H9 (cell line): ENCODE measurements around the gene STKLD1. TPM values are rescaled to one million over a fixed set of nuclear protein-coding genes. Genes with fewer than 3 reads are reported as not detected.

Source experiments
- DNase-seq: peaks from one replicate; pipeline ENCODE4 v3.0.0-alpha.2; 2017
- H2AFZ ChIP-seq: one replicate; pipeline ENCODE4 v1.6.1; 2013; ENCODE audit warnings: mild to moderate bottlenecking, low read length, control low read depth, moderate library complexity
- H2AK5ac ChIP-seq: 2 replicates; pipeline ENCODE4 v1.6.1; 2013; ENCODE audit warnings: low read length, control low read depth, mixed read lengths; ENCODE audit not compliant: insufficient read length
- H2BK120ac ChIP-seq: one replicate; pipeline ENCODE4 v1.6.1; 2013; ENCODE audit warnings: low read depth, mild to moderate bottlenecking, low read length, control low read depth, inconsistent platforms; ENCODE audit not compliant: poor library complexity, severe bottlenecking
- H2BK12ac ChIP-seq: 2 replicates; pipeline ENCODE4 v1.6.1; 2013; ENCODE audit warnings: low read length, control low read depth, mixed read lengths, low read depth; ENCODE audit not compliant: insufficient read length
- H2BK15ac ChIP-seq: 2 replicates; pipeline ENCODE4 v1.6.1; 2013; ENCODE audit warnings: low read depth, low read length, control low read depth
- H2BK20ac ChIP-seq: one replicate; pipeline ENCODE4 v1.6.1; 2013; ENCODE audit warnings: low read depth, mild to moderate bottlenecking, low read length, control low read depth, inconsistent platforms; ENCODE audit not compliant: poor library complexity, severe bottlenecking
- H2BK5ac ChIP-seq: 2 replicates; pipeline ENCODE4 v1.6.1; 2013; ENCODE audit warnings: low read length, control low read depth, mixed read lengths; ENCODE audit not compliant: insufficient read length
- H3K14ac ChIP-seq: 2 replicates; pipeline ENCODE4 v1.6.1; 2013; ENCODE audit warnings: low read length, control low read depth; ENCODE audit not compliant: insufficient read depth
- H3K18ac ChIP-seq: 2 replicates; pipeline ENCODE4 v1.6.1; 2013; ENCODE audit warnings: low read depth, mild to moderate bottlenecking, mixed read lengths, low read length, control low read depth; ENCODE audit not compliant: insufficient read length
- H3K23ac ChIP-seq: 2 replicates; pipeline ENCODE4 v1.6.1; 2013; ENCODE audit warnings: low read length, control low read depth, mixed read lengths, low read depth; ENCODE audit not compliant: insufficient read length
- H3K23me2 ChIP-seq: 2 replicates; pipeline ENCODE4 v1.6.1; 2013; ENCODE audit warnings: low read depth, mild to moderate bottlenecking, mixed read lengths, low read length, control low read depth; ENCODE audit not compliant: insufficient read length, poor library complexity, severe bottlenecking
- H3K27ac ChIP-seq: 2 replicates; pipeline ENCODE4 v1.5.1; 2013; ENCODE audit warnings: low read length, control low read depth, mixed read lengths, low read depth; ENCODE audit not compliant: insufficient read length
- H3K27me3 ChIP-seq: 2 replicates; pipeline ENCODE4 v1.6.1; 2013; ENCODE audit warnings: low read length, control low read depth, inconsistent platforms; ENCODE audit not compliant: insufficient read depth
- H3K4ac ChIP-seq: 2 replicates; pipeline ENCODE4 v1.6.1; 2013; ENCODE audit warnings: low read depth, mild to moderate bottlenecking, control low read depth, inconsistent platforms, low read length, moderate library complexity
- H3K4me1 ChIP-seq: 2 replicates; pipeline ENCODE4 v1.6.1; 2013; ENCODE audit warnings: low read length, control low read depth, inconsistent platforms; ENCODE audit not compliant: insufficient read depth
- H3K4me2 ChIP-seq: 2 replicates; pipeline ENCODE4 v1.6.1; 2013; ENCODE audit warnings: low read length, control low read depth, mixed read lengths; ENCODE audit not compliant: insufficient read length, insufficient read depth
- H3K56ac ChIP-seq: 2 replicates; pipeline ENCODE4 v1.6.1; 2013; ENCODE audit warnings: low read depth, mild to moderate bottlenecking, mixed read lengths, low read length, control low read depth; ENCODE audit not compliant: insufficient read length
- H3K79me1 ChIP-seq: 2 replicates; pipeline ENCODE4 v1.6.1; 2013; ENCODE audit warnings: low read depth, mild to moderate bottlenecking, moderate library complexity, low read length, control low read depth, inconsistent platforms; ENCODE audit not compliant: insufficient read depth, poor library complexity, severe bottlenecking
- H3K79me2 ChIP-seq: 2 replicates; pipeline ENCODE4 v1.6.1; 2013; ENCODE audit warnings: low read length, control low read depth, inconsistent platforms; ENCODE audit not compliant: insufficient read depth
- H3K9ac ChIP-seq: 2 replicates; pipeline ENCODE4 v1.6.1; 2013; ENCODE audit warnings: low read length, control low read depth, mixed read lengths; ENCODE audit not compliant: insufficient read length; ENCODE audit errors: extremely low read depth
- H3K9me3 ChIP-seq: one replicate; pipeline ENCODE4 v1.6.1; 2013; ENCODE audit warnings: low read depth, low read length, inconsistent platforms; ENCODE audit not compliant: control insufficient read depth
- H3T11ph ChIP-seq: one replicate; pipeline ENCODE4 v1.6.1; 2013; ENCODE audit warnings: mild to moderate bottlenecking, low read length, control low read depth, inconsistent platforms
- H4K20me1 ChIP-seq: one replicate; pipeline ENCODE4 v1.6.1; 2013; ENCODE audit not compliant: control insufficient read depth, insufficient read length, insufficient read depth
- H4K5ac ChIP-seq: 2 replicates; pipeline ENCODE4 v1.6.1; 2013; ENCODE audit warnings: low read depth, mild to moderate bottlenecking, mixed read lengths, low read length, control low read depth; ENCODE audit not compliant: insufficient read length
- H4K8ac ChIP-seq: replicated peaks from 2 replicates; pipeline ENCODE4 v1.6.1; 2013; ENCODE audit warnings: low read length, control low read depth, mixed read lengths, low read depth; ENCODE audit not compliant: insufficient read length
- H4K91ac ChIP-seq: 2 replicates; pipeline ENCODE4 v1.6.1; 2013; ENCODE audit warnings: low read depth, mild to moderate bottlenecking, moderate library complexity, mixed read lengths, low read length, control low read depth; ENCODE audit not compliant: insufficient read length
- H3K27ac Mint-ChIP-seq, 3 experiments: 2 replicates in 2 of 3; 3 replicates in 1 of 3; pipeline ENCODE4 v1.8.0; 2020 to 2021; ENCODE audit warnings: mixed read lengths in 3 of 3, mild to moderate bottlenecking in 1 of 3, moderate library complexity in 1 of 3
- H3K27me3 Mint-ChIP-seq: 2 replicates; pipeline ENCODE4 v1.8.0; 2021; ENCODE audit warnings: low read depth, mild to moderate bottlenecking, moderate library complexity, mixed read lengths
- H3K36me3 Mint-ChIP-seq, 3 experiments: 2 replicates in 2 of 3; 3 replicates in 1 of 3; pipeline ENCODE4 v1.8.0; 2020 to 2021; ENCODE audit warnings: low read depth in 3 of 3, mixed read lengths in 3 of 3; ENCODE audit not compliant: insufficient read depth in 1 of 3
- H3K4me1 Mint-ChIP-seq, 2 experiments: 2 replicates each; pipeline ENCODE4 v1.8.0; 2020; ENCODE audit warnings: mixed read lengths in 2 of 2
- H3K4me3 Mint-ChIP-seq, 2 experiments: 2 replicates in 1 of 2; 3 replicates in 1 of 2; pipeline ENCODE4 v1.8.0; 2020 to 2021; ENCODE audit warnings: mild to moderate bottlenecking in 2 of 2, mixed read lengths in 2 of 2, moderate library complexity in 1 of 2
- H3K9me3 Mint-ChIP-seq, 2 experiments: 2 replicates in 1 of 2; 3 replicates in 1 of 2; pipeline ENCODE4 v1.8.0; 2020; ENCODE audit warnings: mild to moderate bottlenecking in 2 of 2, mixed read lengths in 2 of 2, moderate library complexity in 1 of 2
- CTCF ChIP-seq: fragments of 200-600 bp; sonication (generic); conservative IDR thresholded peaks from 3 replicates; pipeline ENCODE4 v1.8.0; 2021; ENCODE audit warnings: antibody characterized with exemption, mild to moderate bottlenecking
- WGBS: extraction: QIAGEN DNeasy Blood & Tissue Kit; methylation state at CpG from one replicate; pipeline ENCODE4 v1.1.7; 2013; ENCODE audit warnings: missing lambda C conversion rate, low lambda C conversion rate, mixed read lengths; ENCODE audit not compliant: insufficient read length; ENCODE audit errors: extremely low coverage; 5-methylcytosine and 5-hydroxymethylcytosine counted together
- total RNA-seq: library from RNA; stranded (reverse); gene quantifications from 2 replicates; pipeline ENCODE4 v1.2.1, GENCODE V29; 2021

Gene STKLD1
- total RNA-seq, 1 experiment from 2014 or later, result 0.57 TPM

- DNase-seq, result peak; percentile 18
- Histone ChIP-seq H2AK5ac (no peak overlapping the region), H3K23ac (no peak overlapping the region), H2BK15ac (no peak overlapping the region), H3T11ph (no peak overlapping the region), H3K23me2 (no peaks in the 10 kb centered on the region), H2BK5ac (no peak overlapping the region), H3K4me2 (no peak overlapping the region), H4K8ac (no peak overlapping the region), H4K20me1 (no peaks in the 10 kb centered on the region), H2BK20ac (no peak overlapping the region), H4K5ac (no peak overlapping the region), H2AFZ (no peak overlapping the region), H3K79me2 (no peaks in the 10 kb centered on the region), H2BK12ac (no peak overlapping the region), H3K9me3 (peaks cover 11% of the 10 kb centered on the region), H3K9ac (no peak overlapping the region), H3K4me1 (no peaks in the 10 kb centered on the region), H3K18ac (no peak overlapping the region), H3K14ac (no peak overlapping the region), H3K4ac (no peak overlapping the region), H3K56ac (no peak overlapping the region), H2BK120ac (no peak overlapping the region), H3K27me3 (no peaks in the 10 kb centered on the region), H3K79me1 (no peaks in the 10 kb centered on the region), H4K91ac (no peak overlapping the region), H3K27ac (no peak overlapping the region)
- Mint-ChIP-seq H3K36me3 (peaks cover 26 to 36% (median 30%) of the 10 kb centered on the region in 3 experiments), H3K9me3 (peaks cover 35 to 41% of the 10 kb centered on the region in 2 experiments), H3K27me3 (peaks cover 21% of the 10 kb centered on the region), H3K4me3 (no peak overlapping the region), H3K4me1 (0 out of 4 replicates have a peak, but pooled peaks cover 0 to 4% of the 10 kb centered on the region in 2 experiments), H3K27ac (no peak overlapping the region)
- no CpG with 5 or more reads among the region's 10 CpGs for WGBS
- TF ChIP-seq CTCF, result no peak
Observed at GRCh38 chr9:133327834-133328484, 48.2 kb upstream of the STKLD1 start.
